Measurements from ENCODE around the gene NACC2.

- no peak for TF ChIP-seq KAT2B (IDR thresholded peaks at IDR 0.05; ENCODE audit: low read depth, low read length)
- no peak for TF ChIP-seq STAT5B (CRISPR knock-in tag; IDR thresholded peaks at IDR 0.05)
These were observed 17.5 kb upstream of the NACC2 start for GRCh38 chr9:136112541-136112940.

Data from K562 (cell line).